Thoracic aorta (tissue), 2 donors: ENCODE measurements around the gene SULT1A3. TPM values are rescaled to one million over a fixed set of nuclear protein-coding genes. Genes with fewer than 3 reads are reported as not detected.
"Not testable (repeated sequence)": the region's sequence is repeated elsewhere in the genome, so short reads cannot be mapped to it uniquely, and the experiment has no call there.

Source experiments
- ATAC-seq: fragments of 150-250 bp; one replicate; pipeline ENCODE4 v1.8.0; 2017; ENCODE audit warnings: low read depth; ENCODE audit not compliant: insufficient number of reproducible peaks, low FRiP score
- DNase-seq: peaks from one replicate; pipeline ENCODE4 v3.0.0-alpha.2; 2020; ENCODE audit warnings: low spot score
- H3K27ac ChIP-seq, 2 donors: fragments of 200-600 bp; sonication (generic); 1 replicate in 1 of 2; 2 replicates in 1 of 2; pipeline ENCODE4 v1.5.1; 2016; ENCODE audit warnings: mild to moderate bottlenecking in 2 of 2, moderate library complexity in 2 of 2
- H3K27me3 ChIP-seq: fragments of 200-600 bp; sonication (generic); replicated peaks from 2 replicates; pipeline ENCODE4 v1.6.0; 2016; ENCODE audit warnings: mild to moderate bottlenecking; ENCODE audit not compliant: insufficient read depth
- H3K36me3 ChIP-seq: fragments of 200-600 bp; sonication (generic); one replicate; pipeline ENCODE4 v1.5.1; 2016
- H3K4me1 ChIP-seq, 2 donors: fragments of 200-600 bp; sonication (generic); 1 replicate in 1 of 2; 2 replicates in 1 of 2; pipeline versions ENCODE4 v1.5.1 to v1.6.0; 2016; ENCODE audit warnings: low read depth in 2 of 2, mild to moderate bottlenecking in 1 of 2; ENCODE audit not compliant: control insufficient read depth in 1 of 2
- H3K4me3 ChIP-seq: fragments of 200-600 bp; sonication (generic); 2 replicates; pipeline ENCODE4 v1.5.1; 2016; ENCODE audit warnings: mild to moderate bottlenecking
- H3K9me3 ChIP-seq: fragments of 200-600 bp; sonication (generic); 2 replicates; pipeline ENCODE4 v1.5.1; 2016
- total RNA-seq, 2 donors: library from RNA; depleted of rRNA; stranded (reverse); fragments of >200 nt; gene quantifications; one replicate each; pipeline versions ENCODE4 v1.1.0 to v1.2.3, GENCODE V29; 2016
- TF ChIP-seq, protein P1 (sequence below): fragments of 200-600 bp; sonication (generic); IDR thresholded peaks from one replicate; pipeline ENCODE4 v1.5.1; 2019; ENCODE audit warnings: antibody characterized with exemption

SULT1A3 gene
- total RNA-seq, 2 donors from 2014 or later = 11.1 to 15.6 TPM

DNA sequence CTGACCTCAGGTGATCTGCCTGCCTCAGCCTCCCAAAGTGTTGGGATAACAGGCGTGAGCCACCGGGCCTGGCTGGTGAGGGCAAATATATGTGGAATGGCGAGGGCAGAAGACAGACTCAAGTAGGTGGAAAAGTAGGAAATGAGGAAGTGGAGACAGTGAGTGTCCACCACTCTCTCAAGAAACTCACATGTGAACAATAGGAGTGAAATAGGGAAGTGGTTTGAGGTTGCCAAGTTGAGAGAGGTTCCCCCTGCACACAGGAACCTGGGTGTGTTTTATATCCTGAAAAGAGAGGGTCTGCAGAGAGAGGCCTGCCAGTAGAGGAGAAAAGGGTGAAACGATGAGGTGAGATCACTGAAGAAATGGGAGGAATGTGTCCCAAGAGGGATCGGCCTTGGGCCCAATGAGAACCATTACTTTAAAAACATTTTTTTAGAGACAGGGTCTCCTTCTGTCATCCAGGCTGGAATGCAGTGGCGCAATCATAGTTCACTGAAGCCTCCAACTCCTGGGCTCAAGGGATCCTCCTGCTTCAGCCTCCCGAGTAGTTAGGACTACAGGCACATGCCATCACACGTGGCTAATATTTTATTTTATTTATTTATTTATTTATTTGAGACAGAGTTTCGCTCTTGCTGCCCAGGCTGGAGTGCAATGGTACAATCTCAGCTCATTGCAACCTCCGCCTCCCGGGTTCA, 32.7 kb upstream of the SULT1A3 start:
- Histone ChIP-seq H3K27me3 (no peaks in the 10 kb centered on the region), H3K9me3 (no peaks in the 10 kb centered on the region), H3K27ac (no peak overlapping the region), H3K4me1 (no peaks in the 10 kb centered on the region), H3K36me3 (no peaks in the 10 kb centered on the region), H3K4me3 (no peak overlapping the region)
- DNase-seq (no peak), ATAC-seq (no peak)
- TF ChIP-seq, protein P1, sequence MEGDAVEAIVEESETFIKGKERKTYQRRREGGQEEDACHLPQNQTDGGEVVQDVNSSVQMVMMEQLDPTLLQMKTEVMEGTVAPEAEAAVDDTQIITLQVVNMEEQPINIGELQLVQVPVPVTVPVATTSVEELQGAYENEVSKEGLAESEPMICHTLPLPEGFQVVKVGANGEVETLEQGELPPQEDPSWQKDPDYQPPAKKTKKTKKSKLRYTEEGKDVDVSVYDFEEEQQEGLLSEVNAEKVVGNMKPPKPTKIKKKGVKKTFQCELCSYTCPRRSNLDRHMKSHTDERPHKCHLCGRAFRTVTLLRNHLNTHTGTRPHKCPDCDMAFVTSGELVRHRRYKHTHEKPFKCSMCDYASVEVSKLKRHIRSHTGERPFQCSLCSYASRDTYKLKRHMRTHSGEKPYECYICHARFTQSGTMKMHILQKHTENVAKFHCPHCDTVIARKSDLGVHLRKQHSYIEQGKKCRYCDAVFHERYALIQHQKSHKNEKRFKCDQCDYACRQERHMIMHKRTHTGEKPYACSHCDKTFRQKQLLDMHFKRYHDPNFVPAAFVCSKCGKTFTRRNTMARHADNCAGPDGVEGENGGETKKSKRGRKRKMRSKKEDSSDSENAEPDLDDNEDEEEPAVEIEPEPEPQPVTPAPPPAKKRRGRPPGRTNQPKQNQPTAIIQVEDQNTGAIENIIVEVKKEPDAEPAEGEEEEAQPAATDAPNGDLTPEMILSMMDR = no peak

- not testable (repeated sequence) for H3K9me3 ChIP-seq, H3K36me3 ChIP-seq, H3K4me3 ChIP-seq, ATAC-seq, H3K27ac ChIP-seq, H3K27me3 ChIP-seq, H3K4me1 ChIP-seq, DNase-seq
Measured at GRCh38 chr16:30168746-30169145, 30.3 kb upstream of the SULT1A3 start.

DNA sequence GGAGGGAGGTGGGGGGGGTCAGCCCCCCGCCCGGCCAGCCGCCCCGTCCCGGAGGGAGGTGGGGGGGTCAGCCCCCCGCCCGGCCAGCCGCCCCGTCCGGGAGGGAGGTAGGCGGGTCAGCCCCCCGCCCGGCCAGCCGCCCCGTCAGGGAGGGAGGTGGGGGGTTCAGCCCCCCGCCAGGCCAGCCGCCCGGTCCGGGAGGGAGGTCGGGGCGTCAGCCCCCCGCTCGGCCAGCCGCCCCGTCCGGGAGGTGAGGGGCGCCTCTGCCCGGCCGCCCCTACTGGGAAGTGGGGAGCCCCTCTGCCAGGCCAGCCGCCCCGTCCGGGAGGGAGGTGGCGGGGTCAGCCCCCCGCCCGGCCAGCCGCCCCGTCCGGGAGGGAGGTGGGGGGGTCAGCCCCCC, 29.6 kb upstream of the SULT1A3 start:
- H3K9me3 ChIP-seq, H3K27ac ChIP-seq, H3K4me1 ChIP-seq, H3K4me3 ChIP-seq, H3K36me3 ChIP-seq, DNase-seq, H3K27me3 ChIP-seq, ATAC-seq: not testable (repeated sequence)

DNA sequence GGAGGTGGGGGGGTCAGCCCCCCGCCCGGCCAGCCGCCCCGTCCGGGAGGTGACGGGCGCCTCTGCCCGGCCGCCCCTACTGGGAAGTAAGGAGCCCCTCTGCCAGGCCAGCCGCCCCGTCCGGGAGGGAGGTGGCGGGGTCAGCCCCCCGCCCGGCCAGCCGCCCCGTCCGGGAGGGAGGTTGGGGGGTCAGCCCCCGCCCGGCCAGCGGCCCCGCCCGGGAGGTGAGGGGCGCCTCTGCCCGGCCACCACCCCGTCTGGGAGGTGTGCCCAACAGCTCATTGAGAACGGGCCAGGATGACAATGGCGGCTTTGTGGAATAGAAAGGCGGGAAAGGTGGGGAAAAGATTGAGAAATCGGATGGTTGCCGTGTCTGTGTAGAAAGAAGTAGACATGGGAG, 28.9 kb upstream of the SULT1A3 start:
- not testable (repeated sequence) for H3K27ac ChIP-seq, ATAC-seq

GRCh38 chr16:30173054-30173453, 26.0 kb upstream of the SULT1A3 start:
- Histone ChIP-seq H3K9me3 (no peaks in the 10 kb centered on the region), H3K4me1 (no peaks in the 10 kb centered on the region), H3K27ac (no peak overlapping the region), H3K4me3 (no peak overlapping the region), H3K36me3 (no peaks in the 10 kb centered on the region), H3K27me3 (no peaks in the 10 kb centered on the region)
- no peak for ATAC-seq
- TF ChIP-seq, protein P1 = no peak
- DNase-seq = no peak

More for the DNA sequence above, 28.9 kb upstream of the SULT1A3 start:
- not testable (repeated sequence) for H3K27me3 ChIP-seq, H3K4me3 ChIP-seq, DNase-seq, H3K9me3 ChIP-seq, H3K36me3 ChIP-seq, H3K4me1 ChIP-seq

DNA sequence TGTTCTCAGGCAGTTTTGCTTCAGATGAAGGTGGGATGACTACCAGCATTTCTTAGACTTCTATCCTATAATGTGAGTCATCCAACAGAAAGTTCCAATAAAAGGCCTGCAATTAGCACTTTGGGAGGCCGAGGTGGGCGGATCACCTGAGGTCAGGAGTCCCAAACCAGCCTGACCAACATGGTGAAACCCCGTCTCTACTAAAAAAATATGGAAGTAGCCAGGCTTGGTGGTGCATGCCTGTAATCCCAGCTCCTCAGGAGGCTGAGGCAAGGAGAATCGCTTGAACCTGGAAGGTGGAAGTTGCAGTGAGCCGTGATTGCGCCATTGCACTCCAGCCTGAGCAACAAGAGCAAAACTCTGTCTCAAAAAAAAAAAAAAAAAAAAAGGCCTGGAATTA, 22.2 kb upstream of the SULT1A3 start:
- H3K4me1 ChIP-seq, H3K9me3 ChIP-seq, ATAC-seq, H3K36me3 ChIP-seq, H3K4me3 ChIP-seq, H3K27me3 ChIP-seq, DNase-seq, H3K27ac ChIP-seq: not testable (repeated sequence)

DNA sequence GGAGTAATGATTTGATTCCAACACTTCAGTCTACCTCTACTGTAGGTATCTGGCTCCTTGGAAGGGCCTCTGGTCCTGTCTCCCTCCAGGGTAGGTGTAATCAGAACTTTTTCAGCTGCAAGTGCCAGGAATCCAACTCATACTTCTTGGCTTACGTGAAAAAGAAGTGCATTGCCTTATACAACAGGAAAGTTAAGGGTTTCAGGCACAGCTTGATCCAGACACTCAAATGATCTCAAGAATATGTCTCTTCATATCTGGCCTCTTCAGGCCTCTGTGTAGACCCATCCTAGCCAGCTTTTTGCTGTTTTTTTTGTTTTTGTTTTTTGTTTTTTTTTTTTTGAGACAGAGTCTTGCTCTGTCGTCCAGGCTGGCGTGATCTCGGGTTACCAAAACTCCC, 19.9 kb upstream of the SULT1A3 start:
- Histone ChIP-seq H3K36me3 (no peaks in the 10 kb centered on the region), H3K27me3 (no peaks in the 10 kb centered on the region), H3K4me3 (no peak overlapping the region), H3K9me3 (no peaks in the 10 kb centered on the region), H3K27ac (no peak overlapping the region), H3K4me1 (peaks cover 5 to 7% of the 10 kb centered on the region in 2 donors)
- DNase-seq = no peak
- ATAC-seq = no peak
- TF ChIP-seq, protein P1 = no peak
